Ectodermal cell (in vitro differentiated cells): ENCODE results near the gene EGLN1.

Source experiments
- H3K27ac ChIP-seq: 2 replicates; pipeline ENCODE4 v1.7.0; 2013; ENCODE audit warnings: mild to moderate bottlenecking, low read depth, low read length; ENCODE audit not compliant: insufficient read depth, poor library complexity, severe bottlenecking
- H3K27me3 ChIP-seq: 2 replicates; pipeline ENCODE4 v1.7.0; 2013; ENCODE audit warnings: mild to moderate bottlenecking, low read length; ENCODE audit not compliant: insufficient read depth, control insufficient read depth, poor library complexity, severe bottlenecking
- H3K36me3 ChIP-seq: one replicate; pipeline ENCODE4 v1.7.0; 2013; ENCODE audit warnings: low read length; ENCODE audit not compliant: control insufficient read depth, insufficient read depth
- H3K4me1 ChIP-seq: one replicate; pipeline ENCODE4 v1.7.0; 2013; ENCODE audit warnings: low read length; ENCODE audit not compliant: control insufficient read depth, insufficient read depth
- H3K4me3 ChIP-seq: 2 replicates; pipeline ENCODE4 v1.7.0; 2013; ENCODE audit warnings: low read depth, low read length, control low read depth; ENCODE audit not compliant: insufficient read depth
- H3K9me3 ChIP-seq: 2 replicates; pipeline ENCODE4 v1.7.0; 2013; ENCODE audit warnings: mild to moderate bottlenecking, low read length, moderate library complexity; ENCODE audit not compliant: control insufficient read depth
- WGBS, 2 experiments: methylation state at CpG; one replicate each; pipeline ENCODE4 v1.1.7; 2013; ENCODE audit warnings: missing lambda C conversion rate in 2 of 2; 5-methylcytosine and 5-hydroxymethylcytosine counted together

EGLN1 gene

GRCh38 chr1:231318015-231318355 is 104.1 kb downstream of the EGLN1 start:
- Histone ChIP-seq H3K9me3 (no peaks in the 10 kb centered on the region), H3K27me3 (peaks cover 3% of the 10 kb centered on the region), H3K4me1 (no peaks in the 10 kb centered on the region), H3K36me3 (no peaks in the 10 kb centered on the region), H3K4me3 (no peak overlapping the region), H3K27ac (no peak overlapping the region)
- 94 to 95% methylated on average over 15 of the region's 15 CpGs for WGBS, 2 experiments

- no peaks in the 10 kb centered on the region for H3K9me3 ChIP-seq
- H3K36me3 ChIP-seq = no peaks in the 10 kb centered on the region
- no peak overlapping the region for H3K27ac ChIP-seq
- H3K4me3 ChIP-seq = no peak overlapping the region
- 95 to 96% methylated on average over 44 of the region's 44 CpGs for WGBS, 2 experiments
- peaks cover 3% of the 10 kb centered on the region for H3K27me3 ChIP-seq
- H3K4me1 ChIP-seq = no peaks in the 10 kb centered on the region
Observed at GRCh38 chr1:231317306-231318014, 104.6 kb downstream of the EGLN1 start.

GRCh38 chr1:231315887-231316286 is 106.2 kb downstream of the EGLN1 start:
- H3K4me3 ChIP-seq = no peak overlapping the region
- no peaks in the 10 kb centered on the region for H3K4me1 ChIP-seq
- no peaks in the 10 kb centered on the region for H3K36me3 ChIP-seq
- no peak overlapping the region for H3K27ac ChIP-seq
- no peaks in the 10 kb centered on the region for H3K9me3 ChIP-seq
- WGBS, 2 experiments = 42 to 45% methylated on average over 11 of the region's 11 CpGs
- H3K27me3 ChIP-seq = peaks cover 3% of the 10 kb centered on the region
